ENCODE results near the gene TRAP1.

Gene TRAP1

DNA sequence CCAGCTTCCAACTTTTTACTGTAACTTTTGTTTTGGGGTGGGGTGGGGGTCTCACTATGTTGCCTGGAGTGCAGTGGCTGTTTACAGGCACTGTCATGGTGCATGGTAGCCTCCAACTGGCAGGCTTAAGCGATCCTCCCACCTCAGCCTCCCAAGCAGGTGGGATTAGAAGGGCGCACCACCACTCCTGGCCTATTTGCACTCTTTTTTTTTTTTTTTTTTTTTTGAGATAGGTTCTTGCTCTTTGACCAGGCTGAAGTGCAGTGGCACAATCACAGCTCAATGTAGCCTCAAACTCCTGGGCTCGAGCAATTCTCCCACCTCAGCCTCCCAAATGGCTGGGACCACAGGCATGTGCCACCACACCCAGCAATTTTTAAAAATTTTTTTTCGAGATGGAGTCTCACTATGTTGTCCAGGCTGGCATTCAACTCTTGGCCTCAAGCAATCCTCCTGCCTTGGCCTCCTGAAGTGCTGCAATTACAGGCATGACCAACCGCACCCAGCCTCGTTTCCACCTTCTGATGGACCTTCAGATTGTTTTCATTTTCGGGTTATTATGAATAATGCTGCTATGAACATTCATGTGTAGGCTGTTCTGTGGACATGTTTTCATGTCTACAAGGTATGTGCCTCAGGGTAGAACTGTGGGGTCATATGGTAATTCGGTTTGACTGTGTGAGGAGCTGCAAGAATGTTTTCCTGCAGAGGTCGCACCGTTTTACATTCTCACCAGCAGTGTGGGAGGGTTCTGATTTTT lies 10.9 kb downstream of the TRAP1 start:
- DNase-seq, result no peak

DNA sequence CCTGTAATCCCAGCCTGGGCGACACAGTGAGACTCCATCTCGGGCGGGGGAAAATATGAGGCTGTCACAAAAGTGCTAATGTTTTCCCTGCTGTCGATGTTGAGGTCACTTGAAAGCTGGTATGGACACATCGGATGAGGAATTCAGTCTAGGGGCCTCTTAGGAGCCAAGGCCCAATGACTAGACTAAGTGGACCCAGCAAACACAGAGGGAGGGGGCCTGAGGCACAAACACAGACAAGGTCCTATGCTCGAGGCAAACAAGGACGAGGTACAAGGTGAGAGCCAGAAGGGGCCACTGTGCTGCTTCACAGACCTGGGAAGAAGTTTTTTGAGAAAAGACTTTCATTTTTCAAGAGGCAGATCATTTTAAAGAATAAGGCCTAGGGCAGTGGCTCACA lies 15.2 kb downstream of the TRAP1 start:
- DNase-seq, result no peak

DNA sequence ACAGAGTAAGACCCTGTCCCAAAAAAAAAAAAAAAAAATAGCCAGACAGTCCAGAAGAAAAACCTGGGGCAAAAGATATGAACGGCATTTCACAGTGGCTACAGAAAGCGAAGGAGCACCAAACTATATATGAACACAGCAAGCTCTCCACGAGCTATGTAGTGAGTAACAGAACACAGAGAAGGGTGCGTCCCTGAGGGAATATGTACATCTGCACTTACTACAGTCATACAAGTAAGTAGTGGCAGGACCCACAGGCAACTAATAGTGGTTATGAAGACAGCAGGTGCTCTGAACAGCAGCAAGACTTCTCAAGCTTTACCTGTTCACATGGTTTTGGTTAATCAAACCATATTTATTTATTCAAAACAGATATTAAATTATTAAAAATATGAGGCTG lies 15.8 kb downstream of the TRAP1 start:
- DNase-seq, result no peak

DNA sequence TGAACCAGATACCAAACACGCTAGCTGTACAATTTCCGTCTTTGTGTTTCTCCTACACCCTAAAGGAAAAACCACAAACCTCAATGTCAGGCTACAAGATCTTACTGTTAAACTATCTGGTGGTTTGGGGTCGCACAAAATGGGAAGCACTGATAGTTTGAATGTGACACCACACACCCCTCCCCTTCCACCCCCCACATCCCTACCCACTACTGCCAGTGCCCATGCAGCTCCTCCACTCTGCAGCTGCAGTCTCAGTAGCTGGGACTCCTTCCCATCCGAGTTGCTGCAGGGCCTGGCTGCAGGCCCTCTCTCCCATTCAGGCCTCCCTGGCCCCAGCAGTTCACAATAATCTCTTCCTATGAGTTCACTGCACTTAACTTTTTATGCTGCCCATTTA lies 18.4 kb downstream of the TRAP1 start:
- no peak for DNase-seq

DNA sequence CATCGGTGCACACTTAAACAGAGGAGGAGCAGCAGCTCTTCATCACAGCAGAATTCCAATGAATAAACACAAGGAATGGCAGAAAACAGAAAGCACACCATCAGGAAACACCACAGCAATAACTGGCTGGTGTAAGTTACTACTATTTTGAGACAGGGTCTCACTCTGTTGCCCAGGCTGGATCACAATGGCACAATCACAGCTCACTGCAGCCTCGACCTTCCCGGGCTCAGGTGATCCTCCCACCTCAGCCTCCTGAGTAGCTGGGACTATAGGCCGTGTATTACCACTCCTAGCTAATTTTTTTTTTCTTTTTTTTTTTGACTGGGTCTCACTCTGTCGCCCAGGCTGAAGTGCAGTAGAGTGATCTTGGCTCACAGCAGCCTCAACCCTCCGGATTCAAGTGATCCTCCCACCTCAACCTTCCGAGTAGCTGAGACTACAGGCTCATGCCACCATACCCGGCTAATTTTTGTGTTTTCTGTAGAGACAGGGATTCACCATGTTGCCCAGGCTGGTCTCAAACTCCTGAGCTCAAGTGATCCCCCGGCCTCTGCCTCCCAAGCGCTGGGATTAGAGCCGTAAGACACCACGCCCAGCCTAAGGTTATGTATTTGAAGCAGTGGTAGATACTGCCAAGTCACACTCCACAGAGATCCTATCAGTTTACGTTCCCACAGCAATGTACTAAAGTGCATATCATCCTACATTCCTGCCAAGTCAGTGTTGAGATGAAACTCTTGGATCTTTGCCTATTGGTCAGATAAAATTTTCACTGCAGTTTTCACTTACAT lies 20.7 kb downstream of the TRAP1 start:
- DNase-seq, result peak; percentile 75

DNA sequence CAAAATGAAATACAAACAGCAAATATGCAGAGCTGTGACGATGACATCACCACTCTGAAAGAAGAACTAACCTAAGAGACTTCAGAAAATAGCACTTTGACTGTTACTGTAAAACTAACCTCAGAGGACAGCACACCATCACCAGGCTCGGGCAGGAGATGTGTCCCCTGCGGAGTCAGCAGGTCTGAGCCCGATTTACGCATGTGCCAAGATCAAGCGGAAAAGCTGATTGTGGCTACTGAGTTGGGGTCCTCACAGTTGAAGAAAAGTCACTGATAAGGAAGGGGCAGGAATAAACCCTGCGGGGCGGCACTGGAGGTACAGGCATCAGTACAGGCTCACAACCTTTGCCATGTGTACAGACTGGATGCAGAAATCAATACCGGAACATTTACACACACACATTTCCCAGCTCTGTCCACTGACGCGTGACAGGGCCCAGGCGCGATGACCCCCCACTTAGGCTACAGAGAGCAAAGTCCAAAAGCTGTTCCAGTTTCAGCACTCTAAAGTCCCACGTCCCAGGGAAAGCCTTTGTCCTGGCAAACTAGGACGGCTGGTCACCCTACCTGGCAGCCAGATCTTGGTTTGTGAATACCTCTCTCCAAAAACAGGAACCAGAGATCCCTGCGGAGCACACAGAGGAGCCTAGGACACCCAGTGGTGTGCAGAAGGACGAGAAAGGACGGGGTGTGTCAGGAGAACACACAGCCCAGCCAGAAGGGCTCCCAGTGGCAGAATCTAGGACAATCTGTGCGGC lies 21.5 kb downstream of the TRAP1 start:
- no peak for DNase-seq

DNA sequence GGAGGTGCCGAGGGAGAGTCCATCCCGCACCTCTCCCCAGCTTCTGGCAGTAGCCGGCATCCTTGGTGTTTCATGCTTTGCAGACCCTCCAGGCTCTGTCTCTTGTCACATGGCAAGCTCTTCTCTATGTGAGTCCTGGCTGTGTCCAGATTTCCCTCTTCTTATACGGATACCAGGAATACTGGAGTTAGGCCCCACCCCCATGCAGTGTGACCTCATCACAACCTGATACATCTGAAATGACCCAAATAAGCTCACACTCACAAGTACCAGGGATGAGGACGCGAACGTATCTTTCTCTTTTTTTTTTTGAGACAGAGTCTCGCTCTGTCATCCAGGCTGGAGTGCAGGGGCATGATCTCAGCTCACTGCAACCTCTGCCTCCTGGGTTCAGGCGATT lies 23.3 kb downstream of the TRAP1 start:
- no peak for DNase-seq

DNA sequence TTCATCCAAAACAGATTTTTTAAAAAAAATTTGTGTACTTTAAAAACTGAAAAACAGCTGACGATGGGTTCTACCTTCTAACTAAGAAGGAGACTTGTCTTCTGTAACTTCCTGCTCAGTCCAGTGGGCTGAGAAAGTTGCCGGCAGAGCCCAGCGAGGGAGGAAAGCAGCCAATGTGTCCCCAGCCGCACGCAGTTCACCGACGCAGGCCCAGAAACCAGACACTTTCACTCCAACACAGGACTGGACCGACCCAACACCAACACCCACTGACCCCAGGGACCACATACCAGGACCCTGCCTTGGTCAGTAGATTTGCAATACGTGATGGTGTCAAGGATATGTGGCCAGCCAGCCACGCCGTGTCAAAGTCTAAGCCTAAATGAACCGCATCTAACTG lies 25.6 kb downstream of the TRAP1 start:
- no peak for DNase-seq

DNA sequence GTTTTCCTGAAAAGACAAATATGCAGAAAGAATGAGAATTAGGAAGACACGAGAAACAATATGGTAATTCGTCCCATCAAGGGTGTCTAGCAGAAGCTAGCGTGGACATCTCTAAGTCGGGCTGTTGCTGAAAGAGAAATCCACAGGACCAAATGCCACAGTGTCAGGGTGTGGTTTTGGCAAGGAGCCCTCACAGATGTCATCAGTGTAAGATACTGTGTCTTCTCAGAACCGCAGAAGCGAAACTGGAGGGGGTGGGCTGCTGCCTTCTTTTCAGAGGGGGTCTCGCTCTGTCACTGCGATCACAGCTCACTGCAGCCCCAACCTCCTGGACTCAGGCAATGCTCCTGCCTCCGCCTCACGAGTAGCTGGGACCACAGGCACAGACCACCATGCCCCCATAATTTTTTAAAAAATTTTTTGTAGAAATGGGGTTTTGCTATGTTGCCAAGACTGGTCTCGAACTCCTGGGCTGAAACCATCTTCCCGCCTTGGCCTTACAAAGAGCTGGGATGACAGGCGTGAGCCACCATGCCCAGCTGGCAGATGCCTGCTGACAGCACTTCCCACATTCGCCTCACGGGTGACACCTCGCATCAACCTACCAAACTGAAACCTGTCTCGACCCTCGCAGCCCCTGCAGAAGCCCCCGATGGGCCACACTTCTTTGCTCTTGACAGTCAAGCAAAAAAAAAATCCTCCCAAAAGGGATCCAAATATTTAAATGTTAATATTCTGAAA lies 26.2 kb downstream of the TRAP1 start:
- peak; percentile 57 for DNase-seq

DNA sequence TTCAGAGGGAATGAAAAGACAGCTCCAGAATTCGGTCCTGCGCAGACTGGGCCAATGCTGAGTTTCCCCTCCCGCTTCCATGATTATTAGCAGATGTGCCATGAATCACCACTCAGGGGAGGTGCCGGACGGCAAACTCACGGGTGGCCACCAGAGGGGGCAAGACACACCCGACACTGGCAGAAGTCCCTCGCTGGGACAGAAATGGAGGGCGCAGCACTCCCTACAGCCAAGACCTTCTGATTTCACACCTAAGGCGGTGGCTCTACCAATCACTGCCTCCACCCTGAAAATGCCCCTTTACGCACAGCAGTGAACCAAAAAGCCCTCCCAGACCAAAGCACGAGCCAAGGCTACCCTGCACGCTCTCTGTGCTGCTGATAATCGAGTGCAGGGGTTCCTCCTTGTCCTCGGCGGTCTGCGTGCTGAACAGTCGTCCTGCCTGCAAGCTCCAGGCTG lies 26.8 kb downstream of the TRAP1 start:
- DNase-seq, result peak; percentile 95

DNA sequence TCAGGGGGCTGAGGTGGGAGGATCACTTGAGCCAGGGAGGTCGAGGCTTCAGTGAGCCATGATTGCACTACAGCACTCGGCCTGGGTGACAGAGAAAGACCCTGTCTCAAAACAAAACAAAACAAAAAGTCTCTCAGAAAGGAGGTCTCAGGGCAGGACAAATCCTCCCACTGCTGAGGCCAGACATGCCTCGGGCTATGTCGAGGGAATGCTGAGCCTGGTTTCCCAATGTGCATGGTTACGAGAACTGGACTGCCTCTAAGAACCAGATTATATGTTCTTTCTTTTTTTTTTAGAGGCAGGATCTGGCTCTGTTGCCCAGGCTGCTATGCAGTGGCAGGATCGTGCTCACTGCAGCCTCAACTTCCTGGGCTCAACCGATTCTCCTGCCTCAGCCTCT lies 27.6 kb downstream of the TRAP1 start:
- no peak for DNase-seq

DNA sequence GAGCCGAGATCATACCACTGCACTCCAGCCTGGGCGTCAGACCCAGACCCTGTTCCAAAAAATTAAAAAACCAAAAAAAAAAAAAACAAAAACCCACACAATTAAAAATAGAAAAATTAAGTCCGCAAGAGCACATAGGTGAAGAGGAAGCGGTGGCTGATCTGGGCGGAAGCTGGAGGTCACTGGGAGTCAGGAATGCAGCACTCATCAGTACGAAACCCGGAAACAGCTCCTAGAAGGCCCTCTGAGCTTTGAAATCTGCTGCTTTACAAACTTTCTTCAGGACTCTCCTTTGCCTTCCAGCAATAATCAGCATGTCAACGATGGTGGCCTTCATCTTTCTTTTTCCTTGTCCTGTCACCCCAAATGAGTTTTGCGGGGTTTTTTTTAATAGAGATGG lies 29.5 kb downstream of the TRAP1 start:
- no peak for DNase-seq

DNA sequence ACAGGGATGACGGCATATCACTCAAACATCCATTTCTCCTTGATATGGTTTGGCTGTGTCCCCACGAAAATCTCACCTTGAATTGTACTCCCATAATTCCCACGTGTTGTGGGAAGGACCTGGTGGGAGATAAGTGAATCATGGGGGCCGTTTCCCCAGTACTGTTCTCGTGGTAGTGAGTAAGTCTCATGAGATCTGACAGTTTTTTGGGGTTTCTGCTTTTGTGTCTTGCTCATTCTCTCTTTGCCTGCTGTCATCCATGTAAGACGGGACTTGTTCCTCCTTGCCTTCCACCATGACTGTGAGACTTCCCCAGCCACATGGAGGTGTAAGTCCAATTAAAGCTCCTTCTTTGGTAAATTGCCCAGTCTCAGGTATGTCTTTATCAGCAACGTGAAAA lies 30.3 kb downstream of the TRAP1 start:
- no peak for DNase-seq

DNA sequence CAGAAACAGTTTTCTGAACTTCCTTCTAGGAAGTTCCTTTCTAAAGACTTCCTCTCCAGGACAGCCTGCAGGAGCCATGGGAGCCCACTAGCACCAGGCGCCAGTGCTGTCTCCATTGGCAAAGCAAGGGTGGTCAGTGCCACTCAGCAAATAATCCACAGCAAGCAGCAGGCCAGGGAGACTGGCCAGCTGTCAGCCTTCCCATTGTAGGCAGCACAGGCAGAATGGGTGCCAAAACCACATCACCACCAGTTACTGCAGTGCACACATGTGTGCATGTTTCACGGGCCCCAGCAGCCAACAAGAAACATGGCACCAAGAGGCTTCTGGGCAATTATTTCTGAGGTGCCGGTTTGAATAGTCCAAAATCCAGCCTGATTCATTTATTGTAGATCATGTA lies 36.1 kb downstream of the TRAP1 start:
- no peak for DNase-seq

DNA sequence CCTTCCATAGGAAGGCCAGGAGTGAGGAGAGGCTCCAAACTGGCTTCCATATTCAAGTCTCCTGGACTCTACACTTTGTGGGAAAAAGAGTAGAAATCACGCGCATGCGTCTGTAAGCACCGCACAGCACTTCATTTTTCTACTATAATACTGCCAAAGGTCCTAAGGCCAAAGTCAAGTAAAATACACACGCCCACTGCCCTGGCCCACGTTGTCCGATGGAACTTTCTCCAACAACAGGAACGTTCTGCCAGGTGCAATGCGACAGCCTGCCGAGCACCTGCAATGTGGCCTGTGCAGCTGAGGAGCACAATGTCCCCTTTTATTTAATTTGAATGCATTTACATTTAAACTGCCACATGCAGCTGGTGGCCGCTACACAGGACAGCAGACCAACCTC lies 39.3 kb downstream of the TRAP1 start:
- no peak for DNase-seq

DNA sequence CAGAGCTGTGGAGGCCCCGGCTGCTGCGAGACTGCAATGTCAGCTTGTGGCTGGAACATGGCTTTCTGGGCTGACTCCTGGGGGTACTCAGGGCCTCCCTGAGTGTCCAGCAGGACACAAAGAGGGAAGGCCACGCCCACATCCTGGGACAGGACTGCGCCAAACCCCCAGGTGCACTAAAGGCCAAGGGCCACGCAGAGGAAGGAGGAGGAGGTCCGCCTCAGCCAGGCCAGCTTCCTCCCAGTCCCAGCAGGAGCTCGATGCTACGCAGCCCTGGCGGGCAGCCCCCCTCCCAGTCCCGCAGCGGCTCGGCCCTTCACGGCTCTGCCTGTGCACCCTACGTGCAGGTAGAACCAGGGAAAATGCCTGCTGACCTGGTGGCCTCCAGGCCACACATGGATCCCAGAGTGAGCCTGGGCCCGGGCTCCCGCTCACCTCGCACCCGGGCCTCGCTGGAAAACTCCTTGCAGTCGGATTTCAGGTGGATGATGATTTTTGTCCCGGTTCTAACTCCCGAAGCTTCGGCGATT lies 41.7 kb downstream of the TRAP1 start:
- no peak for DNase-seq

DNA sequence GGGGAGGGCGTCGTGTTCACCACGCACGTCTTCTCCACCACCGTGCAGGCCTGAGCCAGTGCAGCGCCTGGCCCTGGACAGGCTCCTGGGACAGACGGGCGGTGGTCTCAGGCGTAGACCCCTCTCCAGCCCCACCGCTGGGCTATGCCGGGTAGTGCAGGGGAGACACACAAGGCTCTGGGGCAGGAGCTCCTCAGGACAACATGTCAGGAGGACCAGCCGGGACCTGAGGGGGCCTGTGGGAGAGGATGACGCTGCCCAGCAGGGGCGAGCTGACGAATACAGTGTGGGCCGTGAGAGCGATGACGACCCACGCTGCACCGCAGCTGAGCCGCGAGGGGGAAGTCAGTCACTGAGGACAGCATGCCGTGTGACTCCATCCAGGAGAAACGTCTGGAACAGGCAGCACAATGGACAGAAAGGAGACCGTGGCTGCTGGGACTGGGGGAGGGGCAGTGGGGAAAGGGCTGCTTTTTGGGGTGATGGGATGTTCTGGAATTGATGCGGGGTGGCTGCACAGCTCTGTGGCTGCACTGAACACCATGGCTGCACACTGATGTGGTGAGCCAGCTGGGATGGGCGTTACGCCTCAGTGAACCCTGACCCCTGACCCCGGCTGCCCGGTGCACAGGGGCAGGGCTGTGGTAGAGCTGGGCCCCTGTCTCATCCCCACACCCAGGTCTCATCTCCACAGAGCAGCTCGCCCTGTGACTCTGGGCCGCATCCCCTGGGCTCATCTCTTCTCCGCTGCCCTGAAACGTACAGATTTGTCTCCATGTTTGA lies 42.6 kb downstream of the TRAP1 start:
- no peak for DNase-seq

DNA sequence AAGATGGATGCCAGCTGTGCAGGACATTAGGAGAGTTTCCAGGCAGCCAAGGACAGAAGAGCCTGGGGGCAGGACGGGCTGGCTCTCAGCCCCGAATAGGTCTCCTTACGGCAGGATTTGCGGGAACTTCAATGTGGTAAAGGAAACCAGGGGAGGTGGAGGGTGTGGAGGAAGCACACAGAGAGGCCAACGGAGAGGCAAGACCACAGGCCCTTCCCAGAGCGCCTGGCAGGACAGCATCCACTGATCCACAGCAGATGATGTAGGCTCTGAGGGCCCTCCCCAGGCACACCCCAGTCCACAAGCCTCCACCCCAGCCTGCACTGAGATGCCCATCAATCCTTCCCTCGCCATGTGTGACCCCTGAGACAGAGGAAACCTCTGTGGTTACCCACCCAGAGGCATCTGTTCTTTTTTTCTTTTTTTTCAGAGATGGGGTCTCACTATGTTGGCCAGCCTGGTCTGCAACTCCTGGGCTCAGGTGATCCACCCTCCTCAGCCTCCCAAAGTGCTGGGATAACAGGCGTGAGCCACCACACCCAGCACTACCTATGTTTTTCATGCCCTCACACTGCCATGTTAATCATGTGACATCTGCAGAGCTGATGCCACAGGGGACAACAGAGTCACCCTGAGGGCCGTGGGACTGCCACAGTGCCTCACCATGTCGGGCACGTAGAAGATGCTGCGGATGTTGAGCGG lies 43.5 kb downstream of the TRAP1 start:
- DNase-seq, result no peak

DNA sequence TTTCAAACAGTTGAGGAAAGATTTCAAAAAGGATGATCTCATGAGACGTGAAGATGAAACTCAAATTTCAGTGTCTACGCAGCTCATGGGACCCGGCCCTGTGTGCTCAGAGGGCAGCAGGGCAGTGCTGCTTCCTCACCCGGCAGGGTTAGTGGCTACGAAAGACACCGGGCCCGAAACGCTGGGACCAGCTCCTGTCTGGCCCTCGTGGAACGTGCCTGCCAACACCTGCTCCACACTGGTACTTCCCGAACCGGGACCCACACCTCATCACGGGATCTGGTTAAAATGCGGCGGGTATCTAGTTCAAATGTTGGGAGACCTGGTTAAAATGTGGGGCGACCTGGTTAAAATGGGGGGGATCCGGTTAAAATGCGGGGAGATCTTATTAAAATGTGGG lies 44.1 kb downstream of the TRAP1 start:
- no peak for DNase-seq

DNA sequence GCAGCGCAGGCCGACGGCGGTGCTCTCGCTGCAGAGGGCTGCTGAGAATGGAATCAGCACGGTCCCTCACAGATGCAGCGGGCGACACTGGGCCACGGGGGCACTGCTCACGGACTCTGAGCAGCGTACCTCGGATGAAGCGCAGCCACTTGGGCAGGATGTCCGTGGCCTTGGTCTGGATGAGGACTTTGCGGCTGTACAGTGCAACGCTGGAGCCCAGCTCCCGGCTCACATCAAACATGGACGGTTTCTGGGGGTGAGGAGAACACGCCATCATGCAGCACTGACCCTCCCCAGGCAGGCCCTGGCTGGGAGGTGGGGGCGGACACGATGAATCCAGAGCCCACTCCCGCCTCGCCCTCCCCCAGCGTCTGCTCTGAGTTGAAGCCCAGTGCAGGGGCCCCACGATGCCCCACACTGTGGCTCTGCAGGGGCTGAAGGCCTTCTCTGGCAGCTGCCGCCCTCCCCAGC lies 44.7 kb downstream of the TRAP1 start:
- DNase-seq, result no peak

DNA sequence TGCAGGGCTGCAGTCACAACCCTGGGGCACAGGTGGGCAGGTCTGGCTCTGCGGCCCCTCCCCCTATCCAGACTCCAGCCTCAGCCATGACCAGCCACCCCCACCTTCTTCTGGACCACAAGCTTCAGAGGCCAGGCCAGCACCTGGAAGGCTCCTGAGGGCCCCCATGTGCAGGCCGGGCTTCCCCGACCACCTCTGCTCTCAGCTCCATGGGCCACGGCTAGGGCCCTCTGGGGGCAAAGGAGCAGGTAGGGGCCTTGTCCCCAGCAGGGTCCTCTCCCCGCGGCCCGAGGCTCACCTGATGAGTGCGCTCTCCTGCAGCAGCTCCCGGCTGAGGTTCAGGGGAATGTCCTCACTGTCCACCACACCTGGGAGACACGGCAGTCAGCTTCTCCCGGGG lies 45.9 kb downstream of the TRAP1 start:
- no peak for DNase-seq

Data from fibroblast of skin of right quadriceps (primary cell).